ENCODE data around the gene PGAP3. TPM values are rescaled to one million over a fixed set of nuclear protein-coding genes. Genes with fewer than 3 reads are reported as not detected.

PGAP3 gene
- 6.6 TPM for total RNA-seq
- polyA plus RNA-seq, result 18.5 TPM
- long read RNA-seq, donor 1, result 0 reads
- long read RNA-seq, donor 2, result 0 reads
- long read RNA-seq, donor 3, result 0 reads
- long read RNA-seq, donor 4, partial matches to known transcripts, result 0 of 1 reads
- long read RNA-seq, donor 4, other reads (novel, unspliced or antisense), result 0 of 1 reads
- long read RNA-seq, donor 5, transcript PGAP3-201 (8 exons, 2,737 nt), result major isoform, 5 of 11 reads
- long read RNA-seq, donor 5, partial matches to known transcripts, result 5 of 11 reads
- long read RNA-seq, donor 5, other reads (novel, unspliced or antisense), result 0 of 11 reads
- long read RNA-seq, donor 6, partial matches to known transcripts, result 0 of 2 reads
- long read RNA-seq, donor 6, other reads (novel, unspliced or antisense), result 0 of 2 reads
- long read RNA-seq, donor 7, result 0 reads
- long read RNA-seq, donor 8, result 0 reads
- long read RNA-seq, donor 9, result 0 reads
- long read RNA-seq, donor 10, result 0 reads

- peak within 1 kb of the TSS; percentile 84 to 89 for H3K4me3 ChIP-seq (ENCODE audit: low read length in 2 of 2)
- H3K36me3 ChIP-seq (ENCODE audit: control insufficient read depth in 2 of 2, insufficient read depth in 2 of 2, low read length in 1 of 2), result peaks cover 6 to 9% of the 10 kb centered on the region in 2 donors
- peak; percentile 68 to 93 (median 72) for DNase-seq (ENCODE audit: low read depth in 6 of 9, low spot score in 9 of 9)
- peaks cover 6 to 10% of the 10 kb centered on the region in 2 donors for H3K4me1 ChIP-seq (ENCODE audit: control insufficient read depth in 2 of 2, insufficient read depth in 2 of 2, low read length in 2 of 2)
- H3K9me3 ChIP-seq (ENCODE audit: control insufficient read depth in 2 of 2, insufficient read depth in 1 of 2, low read length in 1 of 2), result no peaks in the 10 kb centered on the region
- peaks cover 7 to 9% of the 10 kb centered on the region in 2 donors for H3K27me3 ChIP-seq (ENCODE audit: control insufficient read depth in 2 of 2, insufficient read depth in 1 of 2, low read length in 1 of 2)
- WGBS, result 8% methylated on average over 45 of the region's 45 CpGs
- H3K27ac ChIP-seq (ENCODE audit: low read depth in 1 of 2, low read length in 1 of 2), result peak within 1 kb of the TSS; percentile 91
Observed at GRCh38 chr17:39687546-39688474, at the start of gene PGAP3. TSS of gene PGAP3 (minus strand) at chr17:39688057. CDS start at chr17:39688014, 43 bp downstream.

GRCh38 chr17:39737206-39737759, 49.4 kb upstream of the PGAP3 start:
- no peak for DNase-seq (ENCODE audit: low read depth in 6 of 9, low spot score in 9 of 9)
- peaks cover 5 to 69% of the 10 kb centered on the region in 2 donors for H3K27me3 ChIP-seq (ENCODE audit: control insufficient read depth in 2 of 2, insufficient read depth in 1 of 2, low read length in 1 of 2)
- peaks cover 0 to 5% of the 10 kb centered on the region in 2 donors for H3K9me3 ChIP-seq (ENCODE audit: control insufficient read depth in 2 of 2, insufficient read depth in 1 of 2, low read length in 1 of 2)
- H3K36me3 ChIP-seq (ENCODE audit: control insufficient read depth in 2 of 2, insufficient read depth in 2 of 2, low read length in 1 of 2), result no peaks in the 10 kb centered on the region
- H3K4me1 ChIP-seq (ENCODE audit: control insufficient read depth in 2 of 2, insufficient read depth in 2 of 2, low read length in 2 of 2), result peaks cover 17 to 53% of the 10 kb centered on the region in 2 donors
- no peak overlapping the region for H3K4me3 ChIP-seq (ENCODE audit: low read length in 2 of 2)
- H3K27ac ChIP-seq (ENCODE audit: low read depth in 1 of 2, low read length in 1 of 2), result no peak overlapping the region
- WGBS, result 58% methylated on average over 13 of the region's 13 CpGs

- Histone ChIP-seq H3K4me3 (ENCODE audit: low read length in 2 of 2) (no peak overlapping the region), H3K36me3 (ENCODE audit: control insufficient read depth in 2 of 2, insufficient read depth in 2 of 2, low read length in 1 of 2) (no peaks in the 10 kb centered on the region), H3K27me3 (ENCODE audit: control insufficient read depth in 2 of 2, insufficient read depth in 1 of 2, low read length in 1 of 2) (peaks cover 5 to 66% of the 10 kb centered on the region in 2 donors), H3K9me3 (ENCODE audit: control insufficient read depth in 2 of 2, insufficient read depth in 1 of 2, low read length in 1 of 2) (peaks cover 0 to 5% of the 10 kb centered on the region in 2 donors), H3K27ac (ENCODE audit: low read depth in 1 of 2, low read length in 1 of 2) (no peak overlapping the region), H3K4me1 (ENCODE audit: control insufficient read depth in 2 of 2, insufficient read depth in 2 of 2, low read length in 2 of 2) (peaks cover 17 to 53% of the 10 kb centered on the region in 2 donors)
- WGBS, result 90% methylated on average over 10 of the region's 10 CpGs
- no peak for DNase-seq (ENCODE audit: low read depth in 6 of 9, low spot score in 9 of 9)
Observed at GRCh38 chr17:39736319-39737165, 48.7 kb upstream of the PGAP3 start.

- H3K9me3 ChIP-seq (ENCODE audit: control insufficient read depth in 2 of 2, insufficient read depth in 1 of 2, low read length in 1 of 2), result peaks cover 0 to 5% of the 10 kb centered on the region in 2 donors
- H3K36me3 ChIP-seq (ENCODE audit: control insufficient read depth in 2 of 2, insufficient read depth in 2 of 2, low read length in 1 of 2), result no peaks in the 10 kb centered on the region
- no peak overlapping the region for H3K4me3 ChIP-seq (ENCODE audit: low read length in 2 of 2)
- WGBS, result 73% methylated on average over 2 of the region's 2 CpGs
- H3K4me1 ChIP-seq (ENCODE audit: control insufficient read depth in 2 of 2, insufficient read depth in 2 of 2, low read length in 2 of 2), result peaks cover 17 to 49% of the 10 kb centered on the region in 2 donors
- no peak overlapping the region for H3K27ac ChIP-seq (ENCODE audit: low read depth in 1 of 2, low read length in 1 of 2)
- DNase-seq (ENCODE audit: low read depth in 6 of 9, low spot score in 9 of 9), result no peak
- peaks cover 5 to 60% of the 10 kb centered on the region in 2 donors for H3K27me3 ChIP-seq (ENCODE audit: control insufficient read depth in 2 of 2, insufficient read depth in 1 of 2, low read length in 1 of 2)
Observed at GRCh38 chr17:39735882-39736281, 48.0 kb upstream of the PGAP3 start.

GRCh38 chr17:39732586-39732985, 44.7 kb upstream of the PGAP3 start:
- H3K36me3 ChIP-seq (ENCODE audit: control insufficient read depth in 2 of 2, insufficient read depth in 2 of 2, low read length in 1 of 2), result peaks cover 17 to 19% of the 10 kb centered on the region in 2 donors
- WGBS, result over 99% methylated on average over 3 of the region's 3 CpGs
- H3K4me3 ChIP-seq (ENCODE audit: low read length in 2 of 2), result no peak overlapping the region
- no peak overlapping the region for H3K27ac ChIP-seq (ENCODE audit: low read depth in 1 of 2, low read length in 1 of 2)
- peaks cover 2 to 27% of the 10 kb centered on the region in 2 donors for H3K27me3 ChIP-seq (ENCODE audit: control insufficient read depth in 2 of 2, insufficient read depth in 1 of 2, low read length in 1 of 2)
- no peaks in the 10 kb centered on the region for H3K9me3 ChIP-seq (ENCODE audit: control insufficient read depth in 2 of 2, insufficient read depth in 1 of 2, low read length in 1 of 2)
- no peak for DNase-seq (ENCODE audit: low read depth in 6 of 9, low spot score in 9 of 9)
- peaks cover 11 to 31% of the 10 kb centered on the region in 2 donors for H3K4me1 ChIP-seq (ENCODE audit: control insufficient read depth in 2 of 2, insufficient read depth in 2 of 2, low read length in 2 of 2)

- Histone ChIP-seq H3K4me1 (ENCODE audit: control insufficient read depth in 2 of 2, insufficient read depth in 2 of 2, low read length in 2 of 2) (peaks cover 9 to 14% of the 10 kb centered on the region in 2 donors), H3K27ac (ENCODE audit: low read depth in 1 of 2, low read length in 1 of 2) (peak within 1 kb of the TSS; percentile 75 to 93), H3K36me3 (ENCODE audit: control insufficient read depth in 2 of 2, insufficient read depth in 2 of 2, low read length in 1 of 2) (peaks cover 31 to 32% of the 10 kb centered on the region in 2 donors), H3K9me3 (ENCODE audit: control insufficient read depth in 2 of 2, insufficient read depth in 1 of 2, low read length in 1 of 2) (no peaks in the 10 kb centered on the region), H3K27me3 (ENCODE audit: control insufficient read depth in 2 of 2, insufficient read depth in 1 of 2, low read length in 1 of 2) (peaks cover 0 to 5% of the 10 kb centered on the region in 2 donors), H3K4me3 (ENCODE audit: low read length in 2 of 2) (peak within 1 kb of the TSS; percentile 89 to 96)
- peak; percentile 64 to 94 (median 85) for DNase-seq (ENCODE audit: low read depth in 6 of 9, low spot score in 9 of 9)
- WGBS, result 2% methylated on average over 65 of the region's 65 CpGs
Observed at GRCh38 chr17:39730095-39730921, 42.5 kb upstream of the PGAP3 start, which contains the start of gene MIEN1. TSS of gene MIEN1 (minus strand) at chr17:39730532. CDS start at chr17:39730495, 37 bp downstream.

- Histone ChIP-seq H3K4me3 (ENCODE audit: low read length in 2 of 2) (peak overlapping the region; percentile 89 to 96), H3K27me3 (ENCODE audit: control insufficient read depth in 2 of 2, insufficient read depth in 1 of 2, low read length in 1 of 2) (peaks cover 0 to 3% of the 10 kb centered on the region in 2 donors), H3K9me3 (ENCODE audit: control insufficient read depth in 2 of 2, insufficient read depth in 1 of 2, low read length in 1 of 2) (no peaks in the 10 kb centered on the region), H3K4me1 (ENCODE audit: control insufficient read depth in 2 of 2, insufficient read depth in 2 of 2, low read length in 2 of 2) (peaks cover 9 to 14% of the 10 kb centered on the region in 2 donors), H3K36me3 (ENCODE audit: control insufficient read depth in 2 of 2, insufficient read depth in 2 of 2, low read length in 1 of 2) (peaks cover 31 to 36% of the 10 kb centered on the region in 2 donors), H3K27ac (ENCODE audit: low read depth in 1 of 2, low read length in 1 of 2) (no peak overlapping the region)
- WGBS, result 92% methylated on average over 6 of the region's 6 CpGs
- no peak for DNase-seq (ENCODE audit: low read depth in 6 of 9, low spot score in 9 of 9)
Observed at GRCh38 chr17:39729280-39729851, 41.5 kb upstream of the PGAP3 start.

All from thymus (tissue), 14 donors.